ENCODE data around the gene IKZF5. TPM values are rescaled to one million over a fixed set of nuclear protein-coding genes. Genes with fewer than 3 reads are reported as not detected.

The IKZF5 gene
- 10 to 100 TPM; 15.9 to 16.0 TPM for total RNA-seq

DNA sequence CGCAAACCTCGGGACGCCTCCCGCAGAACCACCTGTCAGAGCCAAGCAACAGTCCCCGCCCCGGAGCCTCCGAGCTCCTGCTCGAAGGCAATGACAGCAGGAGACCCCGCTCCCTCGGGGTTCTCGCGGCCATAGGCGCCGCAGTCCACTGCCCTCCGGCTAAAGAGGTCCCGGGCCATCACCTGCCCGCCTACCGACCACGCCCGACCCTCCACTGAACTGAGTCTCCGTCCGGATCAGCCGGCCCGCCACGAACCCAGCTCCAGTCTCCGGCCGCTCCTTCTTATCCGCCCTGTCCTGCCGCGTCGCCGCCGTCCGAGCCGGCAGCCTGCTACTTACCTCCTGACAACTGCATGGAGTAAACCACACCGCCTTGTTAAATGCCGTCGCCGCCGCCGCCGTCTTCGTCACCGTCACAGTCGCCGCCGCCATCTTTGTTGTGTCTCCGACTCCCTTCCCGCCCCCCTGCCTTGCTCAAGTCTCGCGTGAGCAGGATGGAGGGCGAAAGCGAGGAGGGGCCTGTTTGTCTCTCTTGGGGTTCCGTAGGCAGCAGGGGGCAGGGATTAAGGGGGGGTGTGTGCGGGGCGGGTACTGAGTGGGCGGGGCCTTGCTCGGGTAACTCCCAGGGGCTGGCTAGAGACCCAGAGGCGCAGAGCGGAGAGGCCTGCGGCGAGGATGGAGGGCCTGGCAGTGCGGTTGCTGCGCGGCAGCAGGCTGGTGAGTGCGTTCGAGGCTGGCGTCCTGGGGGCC is at the start of gene IKZF5, which contains the start of gene ACADSB:
IKZF5 (minus strand) TSS at position 441 of the 750 bp plus-strand sequence. CDS start 10,170 bp downstream, outside the sequence.
ACADSB (plus strand) TSS at position 652 of the 750 bp plus-strand sequence; CDS start at position 676, 24 bp downstream.

GRCh38 chr10:122980209-122981065 is 28.2 kb downstream of the IKZF5 start, which contains the start of gene PSTK:
Gene PSTK (plus strand): TSS chr10:122980401. CDS start chr10:122980480, 79 bp downstream.

DNA sequence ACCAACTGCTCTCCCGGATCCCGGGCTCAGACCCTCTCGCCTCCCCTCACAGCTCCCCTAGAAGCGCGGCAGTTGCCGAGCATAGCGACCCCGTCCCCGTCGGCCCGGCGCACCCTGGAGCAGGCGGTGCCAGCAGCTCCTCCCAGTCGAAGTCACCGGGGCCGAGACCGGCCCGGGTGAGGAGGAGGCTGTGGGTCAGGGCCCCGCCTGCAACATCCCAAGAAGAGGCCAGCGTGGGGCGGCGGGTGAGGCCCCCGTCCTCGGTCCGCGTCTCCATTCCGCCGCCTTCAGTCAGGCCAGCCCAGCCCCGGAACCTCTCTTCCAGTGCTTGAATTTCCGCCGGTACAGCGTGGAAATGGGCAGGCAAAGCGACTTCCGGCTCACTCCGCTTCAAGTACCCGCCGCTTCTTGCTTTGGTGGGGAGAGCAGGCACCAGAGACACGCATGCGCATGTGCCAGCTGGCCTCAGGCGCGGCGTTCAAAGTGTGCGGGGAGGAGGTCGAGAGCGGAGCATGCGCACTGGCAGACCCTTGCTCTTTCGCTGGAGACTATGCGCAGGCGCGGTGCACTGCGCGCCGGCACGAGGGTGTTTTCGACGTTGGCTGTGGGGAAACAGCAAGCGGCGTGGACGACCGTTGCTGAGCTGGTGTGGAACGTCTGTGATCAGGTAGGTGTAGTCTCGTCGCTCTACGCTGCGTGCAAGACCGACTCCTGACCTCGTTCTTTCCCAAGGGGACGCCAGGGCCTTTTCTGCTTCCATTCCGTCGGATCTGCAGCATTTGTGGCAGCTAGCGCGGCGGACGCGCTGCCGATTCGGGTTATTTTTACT is 54.5 kb downstream of the IKZF5 start, which contains the start of gene C10orf88:
C10orf88 (minus strand) TSS at position 326 of the 829 bp plus-strand sequence; CDS start at position 277, 49 bp downstream.

Other genes starting within 250 kb of the IKZF5 start
- gene CUZD1, start 162.9 kb downstream of the IKZF5 start, total RNA-seq, result 1 to 10 TPM; 1.8 to 2.0 TPM
- gene FAM24B, start 129.2 kb downstream of the IKZF5 start, total RNA-seq, result 1 to 10 TPM; 8.5 to 9.1 TPM
- not detected for gene FAM24A, start 98.2 kb downstream of the IKZF5 start, total RNA-seq
- gene C10orf88, start 54.6 kb downstream of the IKZF5 start, total RNA-seq, result 10 to 100 TPM; 15.0 to 15.2 TPM
- 1 to 10 TPM; 3.8 to 4.0 TPM for gene PSTK, start 28.4 kb downstream of the IKZF5 start, total RNA-seq
- 10 to 100 TPM; 19.4 to 20.5 TPM for gene ACADSB, start 211 bp upstream of the IKZF5 start, total RNA-seq
- gene HMX3, start 127.2 kb upstream of the IKZF5 start, total RNA-seq, result not detected
- not detected for gene HMX2, start 139.3 kb upstream of the IKZF5 start, total RNA-seq
- gene BUB3, start 145.6 kb upstream of the IKZF5 start, total RNA-seq, result 100 to 1,000 TPM; 211 to 220 TPM

Measured in activated naive CD4-positive, alpha-beta T cell treated with anti-CD3 and anti-CD28 coated beads, Interleukin-2, amount 10 ng/mL, durations not matched to agents 5 hours and 36 hours (primary cell).